ENCODE data around the gene IFT27.

The IFT27 gene

DNA sequence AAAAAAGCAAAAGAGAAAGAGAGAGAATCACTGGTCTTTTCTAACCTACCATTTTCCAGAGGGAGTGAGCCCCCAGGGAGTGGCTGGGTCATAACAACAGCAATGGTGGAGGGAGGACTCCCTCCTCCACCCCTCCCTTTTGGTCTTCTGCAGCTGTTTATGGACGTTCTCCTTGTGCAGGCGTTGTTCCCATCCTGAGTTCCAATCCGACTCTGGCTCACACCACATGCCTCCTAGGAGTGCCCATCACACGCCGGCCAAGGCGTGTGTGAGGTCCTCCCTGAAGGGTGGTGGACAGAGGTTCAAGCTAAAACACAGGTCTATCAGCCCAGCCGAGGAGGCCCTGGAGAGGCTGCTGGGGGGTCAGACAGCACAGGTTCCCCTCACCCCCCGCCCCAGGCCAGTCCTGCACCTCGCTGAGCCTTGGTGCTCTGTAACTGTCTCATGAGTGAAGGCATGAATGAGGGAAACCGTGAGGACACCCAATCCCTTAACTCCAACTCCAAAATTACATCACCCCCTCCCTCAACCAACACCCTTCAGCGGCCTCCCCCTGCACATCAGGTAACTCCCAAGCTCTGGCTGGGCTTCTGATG, 29.4 kb downstream of the IFT27 start:
- TF ChIP-seq ZFX (IDR thresholded peaks at IDR 0.05), result no peak
- TF ChIP-seq, protein P1, sequence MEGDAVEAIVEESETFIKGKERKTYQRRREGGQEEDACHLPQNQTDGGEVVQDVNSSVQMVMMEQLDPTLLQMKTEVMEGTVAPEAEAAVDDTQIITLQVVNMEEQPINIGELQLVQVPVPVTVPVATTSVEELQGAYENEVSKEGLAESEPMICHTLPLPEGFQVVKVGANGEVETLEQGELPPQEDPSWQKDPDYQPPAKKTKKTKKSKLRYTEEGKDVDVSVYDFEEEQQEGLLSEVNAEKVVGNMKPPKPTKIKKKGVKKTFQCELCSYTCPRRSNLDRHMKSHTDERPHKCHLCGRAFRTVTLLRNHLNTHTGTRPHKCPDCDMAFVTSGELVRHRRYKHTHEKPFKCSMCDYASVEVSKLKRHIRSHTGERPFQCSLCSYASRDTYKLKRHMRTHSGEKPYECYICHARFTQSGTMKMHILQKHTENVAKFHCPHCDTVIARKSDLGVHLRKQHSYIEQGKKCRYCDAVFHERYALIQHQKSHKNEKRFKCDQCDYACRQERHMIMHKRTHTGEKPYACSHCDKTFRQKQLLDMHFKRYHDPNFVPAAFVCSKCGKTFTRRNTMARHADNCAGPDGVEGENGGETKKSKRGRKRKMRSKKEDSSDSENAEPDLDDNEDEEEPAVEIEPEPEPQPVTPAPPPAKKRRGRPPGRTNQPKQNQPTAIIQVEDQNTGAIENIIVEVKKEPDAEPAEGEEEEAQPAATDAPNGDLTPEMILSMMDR (conservative IDR thresholded peaks at IDR 0.05), result no peak

DNA sequence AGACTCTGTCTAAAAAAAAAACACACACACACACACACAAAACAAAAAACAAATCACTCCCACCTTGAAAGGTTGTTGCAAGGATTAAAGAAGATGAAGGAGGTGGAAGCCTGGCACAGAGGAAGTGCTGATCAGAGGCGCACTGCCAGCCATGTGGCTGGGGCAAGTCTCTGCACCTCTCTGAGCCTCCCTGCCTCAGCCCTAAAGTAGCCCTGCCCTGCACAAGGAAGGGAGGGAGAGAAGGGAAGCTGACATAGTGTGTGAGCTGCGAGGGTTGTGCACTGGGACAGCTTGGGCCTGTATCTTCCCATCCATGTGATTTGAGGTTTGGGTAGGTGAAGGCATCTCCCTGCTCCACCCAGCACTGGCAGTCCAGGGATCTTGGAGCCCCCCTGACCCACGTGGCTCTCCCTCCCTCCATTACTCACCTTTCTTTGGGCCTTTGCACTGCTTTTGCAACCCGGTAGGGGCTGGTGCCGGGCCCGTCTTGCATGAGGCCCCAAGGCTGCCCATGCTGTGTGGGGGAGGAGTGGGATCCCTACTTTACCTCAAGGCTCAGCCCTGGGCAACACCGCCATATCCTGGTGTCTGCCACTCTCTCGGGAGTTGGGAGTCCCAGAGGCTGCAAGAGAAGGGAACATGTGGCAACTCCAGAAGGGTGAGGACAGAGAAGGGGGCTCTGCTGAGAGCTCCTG, 30.5 kb downstream of the IFT27 start:
- no peak overlapping the region for H3K27ac ChIP-seq
- TF ChIP-seq, protein P1 (conservative IDR thresholded peaks at IDR 0.05), result no peak
- no peak for TF ChIP-seq ZFX (IDR thresholded peaks at IDR 0.05)

More for the DNA sequence above, 29.4 kb downstream of the IFT27 start:
- no peak overlapping the region for H3K27ac ChIP-seq

DNA sequence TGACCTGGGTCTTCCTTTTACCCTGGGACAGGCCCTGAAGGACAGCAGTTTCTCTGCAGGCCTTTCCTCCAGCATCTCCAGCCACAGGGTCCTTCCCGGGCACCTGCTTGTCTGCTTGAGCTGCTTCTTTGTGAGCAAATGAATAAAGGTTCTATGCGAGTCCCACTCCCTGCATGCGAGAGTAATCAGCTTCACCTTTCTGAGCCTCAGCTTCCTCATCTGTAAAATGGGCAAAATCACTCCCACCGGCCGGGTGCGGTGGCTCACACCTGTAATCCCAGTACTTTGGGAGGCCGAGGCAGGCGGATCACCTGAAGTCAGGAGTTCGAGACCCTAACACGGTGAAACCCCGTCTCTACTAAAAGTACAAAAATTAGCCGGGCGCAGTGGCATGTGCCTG, 31.1 kb downstream of the IFT27 start:
- TF ChIP-seq ZFX (IDR thresholded peaks at IDR 0.05), result no peak
- TF ChIP-seq, protein P1 (conservative IDR thresholded peaks at IDR 0.05), result no peak
- H3K27ac ChIP-seq, result no peak overlapping the region

DNA sequence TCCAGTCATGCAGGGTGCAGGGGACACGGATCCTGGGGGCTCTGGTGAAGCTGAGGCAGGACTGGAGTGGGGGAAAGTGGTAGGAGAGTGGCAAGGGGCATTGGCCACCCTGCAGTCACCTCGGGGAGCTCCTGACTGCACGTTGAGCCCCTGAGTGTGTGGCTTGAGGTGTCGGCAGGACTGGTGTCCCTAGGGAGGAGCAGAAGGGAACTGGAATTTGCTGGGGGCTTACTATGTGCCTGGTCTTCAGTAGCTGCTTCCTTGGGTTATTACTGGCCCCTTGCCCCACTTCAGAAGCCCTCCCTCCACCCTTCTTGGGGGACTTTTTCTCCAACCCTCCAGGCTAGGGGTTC, 31.5 kb downstream of the IFT27 start:
- H3K27ac ChIP-seq, result no peak overlapping the region
- no peak for TF ChIP-seq ZFX (IDR thresholded peaks at IDR 0.05)
- TF ChIP-seq, protein P1 (conservative IDR thresholded peaks at IDR 0.05), result no peak

DNA sequence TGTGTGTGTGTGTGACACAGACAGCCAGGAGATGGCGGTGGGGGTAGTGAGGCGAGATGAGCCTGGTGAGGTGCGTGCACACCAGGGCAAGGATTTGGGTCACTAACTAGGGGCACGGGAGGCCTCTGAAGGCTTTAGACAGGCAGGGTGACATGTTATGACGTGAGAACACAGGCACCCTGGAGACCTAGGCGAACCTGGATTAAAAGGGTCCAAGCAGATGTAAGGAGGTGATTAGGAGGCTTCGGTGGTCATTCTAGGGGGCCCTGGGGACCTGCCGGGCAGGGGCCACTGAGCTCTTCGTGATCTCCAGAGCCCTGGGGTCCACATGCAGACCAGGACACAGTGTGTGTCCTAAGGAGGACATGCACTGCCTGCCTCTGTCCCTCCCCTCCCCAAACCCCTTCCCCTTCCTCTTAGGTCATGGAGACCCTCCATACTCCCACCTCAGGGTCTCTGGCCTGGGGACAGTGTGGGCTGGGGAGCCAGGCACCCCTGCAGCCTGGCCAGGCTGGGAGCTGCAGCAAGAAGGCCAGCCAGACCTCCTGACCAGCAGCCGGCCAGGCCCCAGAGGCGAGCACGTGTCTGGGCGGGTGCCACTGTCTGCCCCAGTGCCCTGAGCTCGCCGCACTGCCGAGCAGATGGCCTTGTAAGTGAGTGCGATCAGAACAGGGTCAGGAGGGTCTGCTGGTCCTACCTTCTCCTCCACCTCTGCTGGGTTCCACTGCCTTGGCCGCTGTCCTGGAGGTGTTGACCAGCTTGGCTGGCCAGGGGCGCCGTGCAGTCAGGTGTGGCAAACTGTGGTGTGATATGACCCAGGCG, 32.1 kb downstream of the IFT27 start:
- no peak overlapping the region for H3K27ac ChIP-seq
- TF ChIP-seq, protein P1 (conservative IDR thresholded peaks at IDR 0.05), result no peak
- no peak for TF ChIP-seq ZFX (IDR thresholded peaks at IDR 0.05)

DNA sequence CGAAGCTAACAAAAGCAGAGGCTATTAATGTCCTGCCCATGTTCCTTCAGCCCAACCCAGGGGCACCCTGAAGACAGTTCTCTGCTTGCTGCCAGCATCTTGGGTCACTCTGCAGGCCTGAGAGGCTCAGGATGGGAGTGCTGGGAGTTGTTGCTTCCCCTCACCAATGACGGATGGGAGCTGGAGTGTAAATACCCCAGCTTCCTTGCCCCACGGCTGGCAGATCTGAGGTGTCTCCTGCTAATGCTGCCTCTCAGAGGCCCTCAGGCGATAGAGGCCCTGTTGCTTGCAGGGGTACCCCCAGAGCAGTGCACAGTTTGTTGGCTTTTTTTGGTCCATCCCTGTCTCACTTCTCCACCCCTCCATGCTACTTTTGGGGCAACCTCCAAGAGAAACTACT, 32.9 kb downstream of the IFT27 start:
- TF ChIP-seq ZFX (IDR thresholded peaks at IDR 0.05), result no peak
- TF ChIP-seq, protein P1 (conservative IDR thresholded peaks at IDR 0.05), result no peak
- H3K27ac ChIP-seq, result no peak overlapping the region

DNA sequence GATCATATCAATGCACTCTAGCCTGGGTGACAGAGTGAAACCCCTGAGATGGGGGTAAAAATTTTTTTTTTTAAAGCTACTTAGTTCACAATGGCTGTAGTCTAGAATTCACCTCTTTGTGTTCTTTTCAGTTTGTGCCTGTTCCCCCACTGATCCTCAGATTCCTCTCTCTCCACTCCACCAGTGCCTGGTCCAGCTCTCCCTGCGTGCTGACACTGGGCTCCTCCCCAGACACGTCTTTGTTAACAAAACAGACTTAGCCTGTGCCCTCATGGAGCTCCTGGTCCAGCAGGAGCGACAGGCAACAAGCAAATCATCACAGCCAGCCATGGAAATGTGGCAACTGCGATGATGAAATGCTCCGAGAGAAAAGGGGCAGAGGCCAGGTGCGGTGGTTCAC, 34.0 kb downstream of the IFT27 start:
- TF ChIP-seq, protein P1 (conservative IDR thresholded peaks at IDR 0.05), result no peak
- TF ChIP-seq ZFX (IDR thresholded peaks at IDR 0.05), result no peak
- no peak overlapping the region for H3K27ac ChIP-seq

Data from C4-2B (cell line).